Pancreas (tissue), 10 donors: ENCODE measurements around the gene UBQLN4. TPM values are rescaled to one million over a fixed set of nuclear protein-coding genes. Genes with fewer than 3 reads are reported as not detected.
A peak's percentile ranks its signal among the peaks of the same experiment; 100 is the strongest.

Source experiments
- ATAC-seq, 4 donors: fragments of 200-7000 bp; cut with Tn5 transposase; one replicate each; pipeline versions ENCODE4 v1.8.0 to v1.9.1; 2020; ENCODE audit warnings: mild to moderate bottlenecking in 4 of 4, moderate library complexity in 4 of 4
- DNase-seq, 6 donors: peaks; one replicate each; pipeline ENCODE4 v3.0.0-alpha.2; 2020
- FAIRE-seq: peaks from 2 replicates; lab custom pipeline; 2012; peaks lifted over from hg19 to GRCh38; lab: Jason Lieb, UNC
- H3K27ac ChIP-seq, 4 donors: fragments of 200-600 bp; sonication (generic); 1 replicate in 3 of 4; 2 replicates in 1 of 4; pipeline versions ENCODE4 v1.5.0 to v1.8.0; 2020
- H3K27me3 ChIP-seq, 4 donors: fragments of 200-600 bp; one replicate each; pipeline ENCODE4 v1.8.0; 2021
- H3K36me3 ChIP-seq, 3 donors: fragments of 200-600 bp; sonication (generic) in 1 of 3; one replicate each; pipeline versions ENCODE4 v1.5.0 to v1.8.0; 2020 to 2021
- H3K4me1 ChIP-seq, 3 donors: fragments of 200-600 bp; one replicate each; pipeline ENCODE4 v1.8.0; 2021
- H3K4me3 ChIP-seq, 4 donors: fragments of 200-600 bp; sonication (generic) in 2 of 4; one replicate each; pipeline versions ENCODE4 v1.5.0 to v1.8.0; 2020 to 2021
- H3K9me3 ChIP-seq, 4 donors: fragments of 200-600 bp; one replicate each; pipeline ENCODE4 v1.8.0; 2021
- WGBS, 2 donors: extraction: QIAGEN DNeasy Blood & Tissue Kit; methylation state at CpG; one replicate each; pipeline ENCODE4 v1.1.7; 2013; 5-methylcytosine and 5-hydroxymethylcytosine counted together
- intact Hi-C, 3 donors: fragments of 100-400 bp; cut with DNase I; formaldehyde crosslinking; loops; one replicate each; pipeline versions ENCODE4 v1.11.1 to v1.14.2; 2022
- polyA plus RNA-seq, 2 donors: library from polyadenylated mRNA; stranded (reverse); fragments of 200-250 nt; gene quantifications; one replicate each; pipeline ENCODE4 v1.2.3, GENCODE V29; 2013
- total RNA-seq, 6 donors: library from RNA; stranded (reverse); fragmentation: NEBNext Ultra II Directional in 4 of 6; extraction: Animal tissue kit (Norgen Biotek cat#: 25700) in 4 of 6; gene quantifications; one replicate each; pipeline versions ENCODE4 v1.2.1 to v1.2.4, GENCODE V29; 2021 to 2023
- TF ChIP-seq, protein P1 (sequence below), 4 donors: fragments of 200-600 bp; sonication (generic) in 3 of 4; IDR thresholded peaks; one replicate each; pipeline versions ENCODE4 v1.5.0 to v1.8.0; 2021; ENCODE audit warnings: antibody characterized with exemption in 4 of 4
- donor health status: healthy with polysubstance abuse.
- donor health status: DM: no; HTN: no; CAD: no; lungs with moderate emphysema.
- donor health status: DM: no; HTN: no; CAD: no.
- donor health status: control.
- donor health status: control.
- donor health status: Bipolar disorder and iron deficiency.
- donor health status: DM: yes; HTN: yes; CAD: no.
- donor health status: DM: no; HTN: no; CAD: no.
- donor health status: DM: no; HTN: no; CAD: no.
- donor health status: DM: yes; HTN: yes; CAD: no.

UBQLN4 gene
- total and polyA plus RNA-seq, 8 donors, result 14.1 to 28.2 (median 18.4) TPM

DNA sequence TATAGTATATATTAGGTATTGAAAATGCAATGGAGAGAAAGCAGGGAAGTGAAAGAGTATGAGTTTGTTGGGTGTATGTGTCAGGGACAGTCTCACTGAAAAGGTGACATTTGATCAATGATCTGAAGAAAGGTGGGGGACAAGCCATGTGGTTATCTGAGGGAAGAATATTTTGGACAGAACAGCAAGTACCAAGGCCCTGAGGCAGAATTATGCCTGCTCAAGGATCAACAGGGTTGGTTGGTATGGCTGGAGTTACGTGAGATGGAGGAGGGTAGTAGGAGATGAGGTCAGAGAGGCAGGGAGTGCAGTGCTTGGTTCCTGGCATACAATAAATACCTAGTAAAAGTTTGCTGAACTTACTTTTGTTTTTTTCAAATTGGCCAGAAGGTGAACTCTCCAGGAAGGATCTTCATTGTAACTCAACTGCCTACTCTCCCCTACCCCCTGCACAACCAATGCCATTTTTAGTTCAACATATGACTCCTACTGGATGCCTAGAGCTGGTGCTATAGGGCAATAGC, 2.8 kb upstream of the UBQLN4 start:
- H3K4me3 ChIP-seq, result no peak overlapping the region
- intact Hi-C loops, result no loop called here
- peaks cover 0 to 12% (median 8%) of the 10 kb centered on the region in 3 donors for H3K4me1 ChIP-seq
- H3K27ac ChIP-seq, result no peak overlapping the region
- DNase-seq, result no peak
- no peaks in the 10 kb centered on the region for H3K36me3 ChIP-seq
- no peak for FAIRE-seq
- no peak for ATAC-seq
- WGBS, 2 donors, result 96 to 100% methylated on average over 1 of the region's 1 CpG
- TF ChIP-seq, protein P1, sequence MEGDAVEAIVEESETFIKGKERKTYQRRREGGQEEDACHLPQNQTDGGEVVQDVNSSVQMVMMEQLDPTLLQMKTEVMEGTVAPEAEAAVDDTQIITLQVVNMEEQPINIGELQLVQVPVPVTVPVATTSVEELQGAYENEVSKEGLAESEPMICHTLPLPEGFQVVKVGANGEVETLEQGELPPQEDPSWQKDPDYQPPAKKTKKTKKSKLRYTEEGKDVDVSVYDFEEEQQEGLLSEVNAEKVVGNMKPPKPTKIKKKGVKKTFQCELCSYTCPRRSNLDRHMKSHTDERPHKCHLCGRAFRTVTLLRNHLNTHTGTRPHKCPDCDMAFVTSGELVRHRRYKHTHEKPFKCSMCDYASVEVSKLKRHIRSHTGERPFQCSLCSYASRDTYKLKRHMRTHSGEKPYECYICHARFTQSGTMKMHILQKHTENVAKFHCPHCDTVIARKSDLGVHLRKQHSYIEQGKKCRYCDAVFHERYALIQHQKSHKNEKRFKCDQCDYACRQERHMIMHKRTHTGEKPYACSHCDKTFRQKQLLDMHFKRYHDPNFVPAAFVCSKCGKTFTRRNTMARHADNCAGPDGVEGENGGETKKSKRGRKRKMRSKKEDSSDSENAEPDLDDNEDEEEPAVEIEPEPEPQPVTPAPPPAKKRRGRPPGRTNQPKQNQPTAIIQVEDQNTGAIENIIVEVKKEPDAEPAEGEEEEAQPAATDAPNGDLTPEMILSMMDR (IDR thresholded peaks at IDR 0.05), result no peak
- H3K9me3 ChIP-seq, result no peaks in the 10 kb centered on the region
- H3K27me3 ChIP-seq, result no peaks in the 10 kb centered on the region

DNA sequence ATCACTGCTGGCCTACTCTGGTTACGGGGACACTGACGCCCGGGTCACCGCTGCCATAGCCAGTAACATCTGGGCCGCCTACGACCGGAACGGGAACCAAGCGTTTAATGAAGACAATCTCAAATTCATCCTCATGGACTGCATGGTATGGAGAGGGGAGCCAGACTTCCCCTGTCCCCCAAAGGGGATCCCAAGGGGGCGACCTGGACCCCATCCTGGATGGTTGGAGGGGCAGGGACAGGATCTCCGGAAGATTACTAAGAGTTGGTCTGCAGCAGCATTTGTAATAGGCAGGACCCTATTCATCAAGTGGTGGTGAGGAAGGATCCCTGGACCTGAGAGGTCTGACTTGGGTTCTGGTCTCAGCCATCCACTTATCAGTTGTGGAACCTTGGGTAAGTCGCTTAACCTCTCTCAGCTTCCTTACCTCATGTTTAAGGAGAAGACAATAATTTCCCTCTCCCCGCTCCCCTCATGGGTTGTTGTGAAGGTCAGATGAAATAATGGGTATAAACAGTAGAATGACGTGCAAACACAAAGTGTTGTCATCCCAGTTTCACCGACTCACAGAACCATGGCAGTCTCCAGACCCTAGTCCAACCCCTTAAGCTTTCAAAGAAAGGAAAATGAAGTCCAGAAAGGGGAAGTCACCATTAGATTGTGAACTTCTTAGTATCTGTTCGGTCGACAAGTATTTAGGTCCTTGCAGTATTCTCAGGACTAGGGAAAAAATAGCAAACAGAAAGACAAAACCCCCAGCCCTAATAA, 1.9 kb upstream of the UBQLN4 start:
- TF ChIP-seq, protein P1 (IDR thresholded peaks at IDR 0.05), result no peak
- H3K27ac ChIP-seq, result peak overlapping the region; percentile 89 to 92 (median 90)
- H3K4me1 ChIP-seq, result peaks cover 0 to 12% (median 8%) of the 10 kb centered on the region in 3 donors
- H3K36me3 ChIP-seq, result no peaks in the 10 kb centered on the region
- FAIRE-seq (no peak), DNase-seq (no peak), ATAC-seq (no peak)
- H3K9me3 ChIP-seq, result no peaks in the 10 kb centered on the region
- H3K27me3 ChIP-seq, result no peaks in the 10 kb centered on the region
- H3K4me3 ChIP-seq, result peak overlapping the region; percentile 57 to 99 (median 92)
- WGBS, 2 donors, result 18 to 22% methylated on average over 17 of the region's 17 CpGs
- intact Hi-C loops, result no loop called here

DNA sequence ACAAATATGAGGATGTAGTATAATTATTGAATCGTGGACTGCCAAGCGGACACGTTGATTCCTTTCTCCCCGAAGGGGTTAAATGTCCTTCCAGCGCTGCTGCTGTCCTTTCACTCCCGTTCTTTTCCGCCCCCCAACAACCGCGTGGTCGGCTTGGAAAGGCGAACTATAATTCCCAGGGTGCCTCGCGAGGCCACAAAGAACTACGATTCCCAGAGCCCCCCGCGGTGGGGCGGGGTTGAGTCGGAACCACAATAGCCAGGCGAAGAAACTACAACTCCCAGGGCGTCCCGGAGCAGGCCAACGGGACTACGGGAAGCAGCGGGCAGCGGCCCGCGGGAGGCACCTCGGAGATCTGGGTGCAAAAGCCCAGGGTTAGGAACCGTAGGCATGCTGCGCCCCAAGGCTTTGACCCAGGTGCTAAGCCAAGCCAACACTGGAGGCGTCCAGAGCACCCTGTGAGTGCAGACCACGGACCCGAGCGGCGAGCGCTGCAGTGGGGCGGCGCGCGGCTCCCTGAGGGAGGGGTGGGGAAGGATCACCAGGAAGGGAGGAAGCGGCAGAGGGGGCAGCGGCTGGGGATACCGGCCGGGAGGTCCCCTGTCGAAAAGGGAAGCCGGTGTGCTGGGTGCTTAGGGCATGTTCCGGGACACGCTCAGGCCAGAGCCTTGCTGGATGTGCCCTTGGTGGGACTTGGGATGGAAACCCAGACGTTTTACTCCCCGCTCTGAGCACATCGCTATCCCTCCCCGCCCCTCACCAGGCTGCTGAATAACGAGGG, 1.1 kb upstream of the UBQLN4 start, which contains the start of gene LAMTOR2:
TSS of gene LAMTOR2 (plus strand) at position 283 of the 781 bp plus-strand sequence. CDS start at position 391, 108 bp downstream.
- H3K4me3 ChIP-seq, result peak within 1 kb of the TSS; percentile 57 to 99 (median 92)
- peak; percentile 88 to 94 (median 90) for ATAC-seq
- peak; percentile 95 to 98 (median 98) for DNase-seq
- TF ChIP-seq, protein P1 (IDR thresholded peaks at IDR 0.05), result no peak
- no peaks in the 10 kb centered on the region for H3K27me3 ChIP-seq
- H3K9me3 ChIP-seq, result no peaks in the 10 kb centered on the region
- peaks cover 0 to 12% (median 8%) of the 10 kb centered on the region in 3 donors for H3K4me1 ChIP-seq
- FAIRE-seq, result peak; percentile 66
- intact Hi-C loops, result no loop called here
- 0% methylated on average over 52 to 53 of the region's 53 CpGs for WGBS, 2 donors
- no peaks in the 10 kb centered on the region for H3K36me3 ChIP-seq
- peak within 1 kb of the TSS; percentile 89 to 92 (median 90) for H3K27ac ChIP-seq

DNA sequence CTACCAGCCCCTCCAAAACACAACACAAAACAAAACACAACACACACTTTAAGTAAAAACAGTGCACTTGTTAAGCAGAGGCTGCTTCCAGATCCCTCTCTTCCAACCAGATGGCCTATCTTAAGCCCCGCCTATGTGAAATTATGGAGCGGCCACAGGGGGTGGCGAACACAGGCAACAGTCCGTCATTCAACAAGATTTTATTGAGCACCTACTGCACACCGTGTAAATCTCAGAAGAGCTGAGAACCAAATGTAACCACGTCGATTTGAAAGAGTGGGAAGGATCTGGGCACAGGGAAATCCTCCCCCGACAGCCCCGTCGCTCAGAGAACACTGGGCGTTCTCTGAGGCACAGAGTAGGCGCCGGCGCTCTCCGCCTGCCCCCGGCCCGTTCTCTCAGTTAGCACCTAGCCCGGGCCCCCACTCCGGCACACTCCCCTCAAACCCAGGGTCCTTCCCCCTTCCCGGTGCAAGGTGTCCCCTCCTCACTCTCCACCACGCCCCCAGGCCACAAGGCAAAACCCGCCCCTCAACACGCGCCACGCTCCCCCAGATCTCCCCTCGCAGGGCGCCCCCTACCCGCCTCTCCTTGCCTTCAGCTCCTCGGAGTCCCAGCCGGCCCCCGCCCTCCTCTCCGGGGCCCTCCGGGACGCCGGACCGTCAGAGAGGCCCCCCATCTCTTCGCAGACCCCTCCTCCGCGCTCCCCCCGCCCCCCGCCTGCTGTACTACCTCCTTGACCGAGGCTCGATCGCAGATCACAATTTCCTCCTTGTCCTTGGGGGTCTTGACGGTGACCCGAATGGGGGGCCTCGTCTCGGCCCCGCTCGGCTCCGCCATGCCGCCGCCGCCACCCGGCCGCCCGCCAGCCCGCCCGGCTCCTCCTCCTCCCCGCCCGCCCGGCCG, 483 bp downstream of the UBQLN4 start:
- Histone ChIP-seq H3K4me1 (peaks cover 0 to 12% (median 8%) of the 10 kb centered on the region in 3 donors), H3K36me3 (no peaks in the 10 kb centered on the region), H3K27me3 (no peaks in the 10 kb centered on the region), H3K4me3 (peak overlapping the region; percentile 33 to 99 (median 74)), H3K27ac (peak overlapping the region in 2 of 4 donors; percentile 33 to 39), H3K9me3 (no peaks in the 10 kb centered on the region)
- WGBS, 2 donors, result 1 to 2% methylated on average over 27 to 63 of the region's 63 CpGs
- DNase-seq (peak; percentile 53 to 86 (median 70)), FAIRE-seq (no peak), ATAC-seq (peak in 3 of 4 donors; percentile 1 to 12 (median 7))
- TF ChIP-seq, protein P1 (IDR thresholded peaks at IDR 0.05), result no peak
- intact Hi-C loops, result no loop called here
